ENCODE data around the gene ALMS1.
"Not testable (repeated sequence)": the region's sequence is repeated elsewhere in the genome, so short reads cannot be mapped to it uniquely, and the experiment has no call there.

ALMS1 gene

GRCh38 chr2:73630662-73631266 lies 245.1 kb downstream of the ALMS1 start:
- not testable (repeated sequence) for DNase-seq

GRCh38 chr2:73636977-73637376 lies 251.3 kb downstream of the ALMS1 start:
- DNase-seq, result not testable (repeated sequence)

GRCh38 chr2:73638429-73638828 lies 252.8 kb downstream of the ALMS1 start:
- no peak for DNase-seq

GRCh38 chr2:73640511-73640911 lies 254.9 kb downstream of the ALMS1 start:
- DNase-seq, result no peak

GRCh38 chr2:73640946-73641766 lies 255.5 kb downstream of the ALMS1 start:
- no peak for DNase-seq

- no peak for DNase-seq
Observed at GRCh38 chr2:73641767-73642062, 256.1 kb downstream of the ALMS1 start.

- DNase-seq, result no peak
Observed at GRCh38 chr2:73642338-73643018, 256.8 kb downstream of the ALMS1 start, which contains the start of gene NAT8. NAT8 (minus strand) TSS chr2:73642422; CDS start chr2:73641628, 794 bp downstream.

GRCh38 chr2:73647690-73648089 lies 262.1 kb downstream of the ALMS1 start:
- not testable (repeated sequence) for DNase-seq

GRCh38 chr2:73651591-73652230 lies 266.1 kb downstream of the ALMS1 start:
- no peak for DNase-seq

GRCh38 chr2:73652348-73652747 lies 266.7 kb downstream of the ALMS1 start:
- DNase-seq, result no peak

GRCh38 chr2:73654175-73654574 lies 268.5 kb downstream of the ALMS1 start:
- no peak for DNase-seq

Measured in stimulated activated CD4-positive, alpha-beta T cell treated with anti-CD3 and anti-CD28 coated beads, Interleukin-4, amount 100 ng/mL, for 1 hour (primary cell).